Stimulated activated CD8-positive, alpha-beta memory T cell treated with anti-CD3 and anti-CD28 coated beads, Interleukin-4, amount 100 ng/mL, for 1 hour (primary cell): ENCODE measurements around the gene ECI1.
"Not testable (repeated sequence)": the region's sequence is repeated elsewhere in the genome, so short reads cannot be mapped to it uniquely, and the experiment has no call there.

Source experiments
- DNase-seq, 2 donors: peaks; one replicate each; pipeline ENCODE4 v3.0.0-alpha.2; 2020; ENCODE audit warnings: low read depth in 2 of 2, low spot score in 1 of 2

Gene ECI1

GRCh38 chr16:2257726-2258125 is 6.3 kb upstream of the ECI1 start:
- no peak for DNase-seq

GRCh38 chr16:2256531-2257140 is 5.2 kb upstream of the ECI1 start:
- no peak for DNase-seq

GRCh38 chr16:2253293-2253692 is 1.9 kb upstream of the ECI1 start:
- DNase-seq, result no peak

- no peak for DNase-seq
Measured at GRCh38 chr16:2252806-2253148, 1.4 kb upstream of the ECI1 start.

GRCh38 chr16:2250652-2251295 is 613 bp downstream of the ECI1 start:
- no peak for DNase-seq

- no peak for DNase-seq
Measured at GRCh38 chr16:2246301-2246885, 5.0 kb downstream of the ECI1 start.

- no peak for DNase-seq
Measured at GRCh38 chr16:2244926-2245795, 6.2 kb downstream of the ECI1 start.

GRCh38 chr16:2244301-2244700 is 7.1 kb downstream of the ECI1 start:
- DNase-seq, result no peak

- DNase-seq, result no peak
Measured at GRCh38 chr16:2243781-2244180, 7.6 kb downstream of the ECI1 start.

- no peak for DNase-seq
Measured at GRCh38 chr16:2243031-2243528, 8.3 kb downstream of the ECI1 start.

GRCh38 chr16:2242598-2242997 is 8.8 kb downstream of the ECI1 start:
- DNase-seq, result no peak

GRCh38 chr16:2240331-2240730 is 11.1 kb downstream of the ECI1 start:
- not testable (repeated sequence) for DNase-seq

- no peak for DNase-seq
Measured at GRCh38 chr16:2238838-2239675, 12.3 kb downstream of the ECI1 start.

- no peak for DNase-seq
Measured at GRCh38 chr16:2238150-2238837, 13.1 kb downstream of the ECI1 start.

- no peak for DNase-seq
Measured at GRCh38 chr16:2237493-2238149, 13.8 kb downstream of the ECI1 start.

- no peak for DNase-seq
Measured at GRCh38 chr16:2237102-2237482, 14.3 kb downstream of the ECI1 start.

GRCh38 chr16:2236337-2237101 is 14.9 kb downstream of the ECI1 start, which contains the start of gene DNASE1L2:
Gene DNASE1L2 (plus strand): TSS chr16:2236444. CDS start chr16:2236817, 373 bp downstream.
- no peak for DNase-seq

GRCh38 chr16:2235695-2236336 is 15.6 kb downstream of the ECI1 start:
- no peak for DNase-seq
